ENCODE results near the gene TMEM209. TPM values are rescaled to one million over a fixed set of nuclear protein-coding genes. Genes with fewer than 3 reads are reported as not detected.
A peak's percentile ranks its signal among the peaks of the same experiment; 100 is the strongest.
"Not testable (repeated sequence)": the region's sequence is repeated elsewhere in the genome, so short reads cannot be mapped to it uniquely, and the experiment has no call there.

Gene TMEM209
- total RNA-seq, 4 donors from 2014 or later: 9.6 to 17.3 (median 12.5) TPM

DNA sequence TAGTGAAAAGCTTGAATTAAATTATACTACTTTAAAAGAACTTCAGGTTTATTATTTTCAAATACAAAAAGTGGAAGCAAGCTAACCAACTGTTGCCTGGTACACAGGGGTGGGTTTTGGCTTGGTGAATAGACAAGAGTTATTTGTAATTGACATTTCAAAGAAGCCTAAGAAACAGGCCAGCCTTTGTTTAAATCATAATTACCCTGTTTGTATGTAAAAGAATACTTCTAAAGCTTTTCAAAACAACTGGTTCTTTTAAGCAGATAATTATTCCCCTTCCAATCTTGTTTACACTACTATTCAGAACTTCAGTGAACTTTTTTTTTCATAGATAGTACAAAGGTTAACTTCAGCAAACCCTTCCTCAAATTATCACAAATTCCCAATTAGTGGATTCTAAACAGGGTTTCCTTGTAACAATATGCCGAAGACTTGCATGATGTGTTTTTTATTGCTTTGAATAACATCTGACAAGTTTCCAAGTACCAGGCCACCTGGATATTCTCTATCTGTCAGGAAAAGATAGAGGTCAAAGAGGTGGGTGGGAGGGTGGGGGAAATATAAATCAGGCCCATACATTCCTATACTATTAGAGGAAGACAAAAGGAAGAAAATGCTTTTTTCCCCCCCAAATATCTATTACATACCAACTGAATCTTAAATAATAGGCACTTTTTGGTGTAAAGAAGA lies 22.8 kb upstream of the TMEM209 start:
- peak overlapping the region in 1 of 4 donors; percentile 34 for H3K27ac ChIP-seq
- no peaks in the 10 kb centered on the region for H3K9me3 ChIP-seq
- H3K4me3 ChIP-seq: no peak overlapping the region
- peaks cover 0 to 11% (median 0%) of the 10 kb centered on the region in 4 donors for H3K4me1 ChIP-seq
- WGBS, 2 donors: 24 to 36% methylated on average over 1 of the region's 1 CpG
- TF ChIP-seq EP300 (IDR thresholded peaks at IDR 0.05): no peak
- no peak for TF ChIP-seq CTCF (IDR thresholded peaks at IDR 0.05)
- TF ChIP-seq POLR2A (IDR thresholded peaks at IDR 0.05): no peak
- no peaks in the 10 kb centered on the region for H3K27me3 ChIP-seq
- H3K36me3 ChIP-seq: no peaks in the 10 kb centered on the region
- no peak for DNase-seq (ENCODE audit: low spot score in 2 of 2)

GRCh38 chr7:130226333-130226732 lies 21.1 kb upstream of the TMEM209 start:
- 93 to 100% methylated on average over 1 of the region's 1 CpG for WGBS, 2 donors
- no peak for TF ChIP-seq EP300 (IDR thresholded peaks at IDR 0.05)
- no peak for TF ChIP-seq POLR2A (IDR thresholded peaks at IDR 0.05)
- TF ChIP-seq CTCF (IDR thresholded peaks at IDR 0.05): no peak
- Histone ChIP-seq H3K4me1 (peaks cover 0 to 11% (median 0%) of the 10 kb centered on the region in 4 donors), H3K9me3 (no peaks in the 10 kb centered on the region), H3K27me3 (no peaks in the 10 kb centered on the region), H3K27ac (no peak overlapping the region), H3K4me3 (no peak overlapping the region), H3K36me3 (no peaks in the 10 kb centered on the region)
- no peak for DNase-seq (ENCODE audit: low spot score in 2 of 2)

DNA sequence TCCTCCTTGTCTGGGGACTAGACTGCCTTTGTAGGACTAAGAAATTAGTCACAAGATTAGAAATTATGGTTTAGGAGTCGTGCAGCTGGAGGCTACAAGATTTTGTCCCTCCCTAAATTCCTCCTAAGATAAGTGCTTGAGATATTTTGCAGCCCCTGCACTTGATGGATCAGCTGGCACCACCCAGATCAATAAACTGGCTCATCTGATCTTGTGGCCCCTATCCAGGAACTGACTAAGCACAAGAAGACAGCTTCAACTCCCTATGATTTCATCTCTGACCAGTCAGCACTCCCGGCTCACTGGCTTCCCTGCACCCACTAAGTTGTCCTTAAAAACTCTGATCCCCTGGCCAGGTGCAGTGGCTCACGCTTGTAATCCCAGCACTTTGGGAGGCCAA lies 19.7 kb upstream of the TMEM209 start:
- not testable (repeated sequence) for H3K4me3 ChIP-seq; H3K27me3 ChIP-seq; H3K27ac ChIP-seq; DNase-seq (ENCODE audit: low spot score in 2 of 2); H3K9me3 ChIP-seq; H3K36me3 ChIP-seq
- WGBS, 2 donors: 55 to 62% methylated on average over 3 of the region's 3 CpGs
- peaks cover 0 to 11% (median 0%) of the 10 kb centered on the region in 4 donors for H3K4me1 ChIP-seq

DNA sequence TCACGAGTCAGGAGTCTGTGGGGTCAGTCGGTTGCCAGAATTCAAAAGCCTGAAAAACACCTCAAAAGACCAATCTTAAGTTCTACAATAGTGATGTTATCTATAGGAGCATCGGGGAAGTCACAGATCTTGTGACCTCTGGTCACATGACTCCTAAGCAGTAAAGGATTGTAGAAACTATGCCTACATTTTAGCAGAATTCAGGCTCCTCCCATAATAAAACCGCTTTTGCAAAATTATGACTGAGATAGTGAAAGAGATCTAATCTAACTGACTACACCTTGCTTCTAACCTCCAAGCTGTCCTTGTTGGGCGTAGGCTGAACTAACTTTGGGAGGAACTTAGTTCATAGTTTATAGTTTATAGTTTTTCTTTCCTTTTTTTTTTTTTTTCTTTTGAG lies 19.0 kb upstream of the TMEM209 start:
- DNase-seq (ENCODE audit: low spot score in 2 of 2): no peak

GRCh38 chr7:130223646-130224045 lies 18.4 kb upstream of the TMEM209 start:
- H3K4me3 ChIP-seq: no peak overlapping the region
- 47 to 86% methylated on average over 1 of the region's 1 CpG for WGBS, 2 donors
- H3K27me3 ChIP-seq: no peaks in the 10 kb centered on the region
- no peak for DNase-seq (ENCODE audit: low spot score in 2 of 2)
- H3K9me3 ChIP-seq: no peaks in the 10 kb centered on the region
- H3K27ac ChIP-seq: no peak overlapping the region
- TF ChIP-seq EP300 (IDR thresholded peaks at IDR 0.05): no peak
- no peak for TF ChIP-seq POLR2A (IDR thresholded peaks at IDR 0.05)
- no peak for TF ChIP-seq CTCF (IDR thresholded peaks at IDR 0.05)
- no peaks in the 10 kb centered on the region for H3K36me3 ChIP-seq
- H3K4me1 ChIP-seq: peaks cover 0 to 8% (median 0%) of the 10 kb centered on the region in 4 donors

More for the DNA sequence above, 19.0 kb upstream of the TMEM209 start:
- Histone ChIP-seq H3K27me3 (no peaks in the 10 kb centered on the region), H3K4me3 (no peak overlapping the region), H3K4me1 (peaks cover 0 to 11% (median 0%) of the 10 kb centered on the region in 4 donors), H3K9me3 (no peaks in the 10 kb centered on the region), H3K27ac (no peak overlapping the region), H3K36me3 (no peaks in the 10 kb centered on the region)
- WGBS, 2 donors: 90% methylated on average over 5 of the region's 5 CpGs
- TF ChIP-seq EP300 (IDR thresholded peaks at IDR 0.05) (no peak), POLR2A (IDR thresholded peaks at IDR 0.05) (no peak), CTCF (IDR thresholded peaks at IDR 0.05) (no peak)
